GM19025 (cell line): Measurements from ENCODE around the gene TRMT11.

Experiments used
- ATAC-seq: cut with Tn5 transposase; IDR thresholded peaks from one replicate; pipeline ENCODE4 v1.9.1; 2021; ENCODE audit warnings: mild to moderate bottlenecking, low read depth, moderate library complexity; ENCODE audit not compliant: unreplicated experiment

Gene TRMT11

DNA sequence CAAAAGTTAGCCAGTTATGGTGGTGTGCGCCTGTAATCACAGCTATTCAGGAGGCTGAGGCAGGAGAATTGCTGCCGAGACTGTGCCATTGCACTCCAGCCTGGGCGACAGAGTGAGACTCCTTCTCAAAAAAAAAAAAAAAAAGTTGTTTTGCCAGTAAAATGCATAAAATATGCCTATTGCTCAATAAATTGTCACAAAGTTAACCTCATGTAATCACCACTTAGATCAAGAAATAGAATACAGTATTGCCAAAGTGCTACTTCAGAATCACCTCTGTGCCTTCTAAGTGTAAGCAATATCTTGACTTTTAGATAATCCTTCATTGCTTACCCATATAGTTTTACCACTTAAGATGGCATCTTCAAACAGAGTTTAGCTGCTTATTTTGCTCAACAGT is 80.7 kb downstream of the TRMT11 start:
- no peak for ATAC-seq

DNA sequence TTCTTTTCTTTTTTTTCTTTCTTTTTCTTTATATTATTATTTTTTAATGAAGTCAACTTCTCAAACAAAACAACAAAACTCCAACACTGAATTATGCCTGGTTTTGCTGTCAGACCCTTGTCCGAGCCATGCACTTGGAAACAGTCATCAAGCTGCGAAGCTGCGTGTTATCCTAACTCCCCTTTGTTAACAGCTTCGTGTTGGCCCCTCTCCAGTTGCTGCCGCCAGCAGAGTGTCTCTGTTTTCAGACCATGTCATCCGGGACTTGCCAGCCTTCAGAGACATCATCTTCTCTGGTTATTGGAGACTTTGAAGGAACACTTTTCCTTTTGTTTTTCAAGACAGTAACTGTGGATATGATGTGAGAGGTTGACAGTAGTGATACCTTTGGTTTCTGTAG is 83.1 kb downstream of the TRMT11 start:
- no peak for ATAC-seq

- no peak for ATAC-seq
These were observed 84.8 kb downstream of the TRMT11 start for GRCh38 chr6:126071000-126071647.

DNA sequence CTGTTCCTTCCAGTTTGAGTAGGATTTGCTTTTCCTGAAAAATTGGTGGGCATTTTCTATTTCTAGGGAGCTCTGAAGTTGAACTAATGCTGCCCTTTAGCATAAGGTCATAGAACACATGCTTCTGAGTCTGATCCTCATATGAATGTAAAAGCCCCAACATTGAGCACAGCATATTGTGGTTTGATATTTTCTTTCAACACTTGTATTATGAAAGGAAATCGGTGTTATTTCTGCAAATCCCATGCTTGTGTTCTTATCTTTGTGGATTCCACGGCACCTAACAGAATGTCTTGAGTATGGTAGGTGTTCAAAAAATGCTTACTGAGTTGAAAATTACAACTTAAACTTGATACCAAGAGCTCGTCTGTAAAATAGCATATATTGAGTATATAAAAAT is 85.8 kb downstream of the TRMT11 start:
- ATAC-seq, result no peak

- ATAC-seq, result no peak
These were observed 86.5 kb downstream of the TRMT11 start for GRCh38 chr6:126072834-126073233.

GRCh38 chr6:126075335-126076071 is 89.2 kb downstream of the TRMT11 start:
- no peak for ATAC-seq

DNA sequence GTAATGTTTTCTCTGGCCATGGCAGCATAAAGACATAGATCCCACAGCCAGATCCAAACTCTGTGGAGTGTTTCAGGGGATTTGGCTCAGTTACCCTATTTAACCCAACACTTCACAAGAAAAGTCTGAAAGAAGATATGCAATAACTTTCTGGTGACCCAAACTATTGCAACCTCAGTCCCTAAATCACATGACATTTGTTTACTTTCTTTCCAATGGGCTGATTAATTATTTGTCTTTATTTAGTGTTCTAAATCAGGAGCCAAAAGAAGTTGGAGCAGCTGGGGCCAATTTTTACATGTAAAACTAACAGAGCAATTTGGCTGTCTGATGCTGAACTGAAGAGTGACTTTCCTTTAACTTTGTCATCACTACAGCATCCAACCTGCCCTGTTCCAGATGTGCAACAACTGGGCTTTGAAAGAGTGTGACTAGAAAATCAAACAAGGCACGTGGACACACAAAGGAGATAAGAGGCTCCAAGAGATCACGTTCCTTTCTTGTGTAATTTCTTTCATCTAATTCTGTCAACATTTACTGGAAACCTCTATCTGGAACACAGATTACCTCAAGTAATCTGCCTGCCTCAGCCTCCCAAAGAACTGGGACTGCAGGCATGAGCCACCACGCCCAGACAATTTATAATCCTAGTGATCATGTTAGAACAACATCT is 90.8 kb downstream of the TRMT11 start:
- no peak for ATAC-seq

GRCh38 chr6:126077810-126078776 is 91.8 kb downstream of the TRMT11 start:
- ATAC-seq, result no peak

GRCh38 chr6:126083875-126084274 is 97.5 kb downstream of the TRMT11 start:
- ATAC-seq, result no peak

DNA sequence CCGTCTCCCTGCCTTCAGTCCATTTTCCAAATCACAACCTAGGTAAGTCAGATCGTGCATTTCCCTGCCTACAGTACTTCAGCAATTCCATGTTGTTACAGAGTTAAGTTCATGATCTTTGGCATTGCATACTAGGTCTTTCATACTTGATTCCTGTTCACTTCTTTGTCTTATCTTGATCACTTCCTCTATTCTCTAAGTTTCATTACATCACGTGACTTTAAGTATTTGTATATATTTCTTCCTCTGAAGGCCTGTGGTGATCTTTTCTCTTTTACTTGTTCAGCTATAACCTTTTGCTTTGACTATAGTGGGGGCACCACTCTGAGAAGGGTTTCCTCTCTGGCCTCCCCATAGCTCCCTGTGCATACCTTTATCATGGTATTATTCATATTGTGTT is 100.2 kb downstream of the TRMT11 start:
- ATAC-seq, result no peak
